HUES64 (cell line): ENCODE measurements around the gene FHIT.

ENCODE experiments used
- H3K27ac ChIP-seq: 2 replicates; pipeline ENCODE4 v1.7.0; 2013; ENCODE audit warnings: low read depth, low read length, inconsistent platforms
- H3K27me3 ChIP-seq: 2 replicates; pipeline ENCODE4 v1.6.1; 2013; ENCODE audit warnings: mild to moderate bottlenecking, low read length; ENCODE audit not compliant: insufficient read depth
- H3K36me3 ChIP-seq: 2 replicates; pipeline ENCODE4 v1.6.1; 2013; ENCODE audit warnings: mild to moderate bottlenecking, low read length; ENCODE audit not compliant: insufficient read depth
- H3K4me1 ChIP-seq: 2 replicates; pipeline ENCODE4 v1.6.1; 2013; ENCODE audit warnings: mild to moderate bottlenecking, low read length, moderate library complexity; ENCODE audit not compliant: insufficient read depth
- H3K4me3 ChIP-seq: 2 replicates; pipeline ENCODE4 v1.5.1; 2013; ENCODE audit warnings: mild to moderate bottlenecking, low read length, moderate library complexity
- H3K9ac ChIP-seq: 2 replicates; pipeline ENCODE4 v1.6.1; 2013; ENCODE audit warnings: mild to moderate bottlenecking, low read depth, low read length
- H3K9me3 ChIP-seq: 2 replicates; pipeline ENCODE4 v1.6.1; 2013; ENCODE audit warnings: low read depth, low read length; ENCODE audit not compliant: insufficient read depth
- WGBS: fragments of 150-250, 120-280 bp; methylation state at CpG from one replicate; pipeline ENCODE4 v1.1.7; 2013; ENCODE audit warnings: missing lambda C conversion rate; 5-methylcytosine and 5-hydroxymethylcytosine counted together

The FHIT gene

GRCh38 chr3:59758672-59759071 lies 1492.6 kb downstream of the FHIT start:
- Histone ChIP-seq H3K27ac (no peak overlapping the region), H3K36me3 (no peaks in the 10 kb centered on the region), H3K27me3 (no peaks in the 10 kb centered on the region), H3K4me3 (no peak overlapping the region), H3K4me1 (peaks cover 25% of the 10 kb centered on the region), H3K9ac (no peak overlapping the region), H3K9me3 (no peaks in the 10 kb centered on the region)
- WGBS: 88% methylated on average over 1 of the region's 1 CpG

- Histone ChIP-seq H3K27me3 (peaks cover 6% of the 10 kb centered on the region), H3K36me3 (no peaks in the 10 kb centered on the region), H3K9ac (no peak overlapping the region), H3K27ac (no peak overlapping the region), H3K4me1 (peaks cover 27% of the 10 kb centered on the region), H3K9me3 (no peaks in the 10 kb centered on the region), H3K4me3 (no peak overlapping the region)
- WGBS: 90% methylated on average over 5 of the region's 5 CpGs
Observed at GRCh38 chr3:59756934-59757333, 1494.3 kb downstream of the FHIT start.

- 95% methylated on average over 4 of the region's 4 CpGs for WGBS
- H3K36me3 ChIP-seq: no peaks in the 10 kb centered on the region
- H3K9me3 ChIP-seq: no peaks in the 10 kb centered on the region
- peaks cover 22% of the 10 kb centered on the region for H3K27me3 ChIP-seq
- H3K4me1 ChIP-seq: peaks cover 28% of the 10 kb centered on the region
- H3K27ac ChIP-seq: no peak overlapping the region
- H3K4me3 ChIP-seq: no peak overlapping the region
- H3K9ac ChIP-seq: no peak overlapping the region
Observed at GRCh38 chr3:59754456-59755129, 1496.7 kb downstream of the FHIT start.

- Histone ChIP-seq H3K4me3 (no peak overlapping the region), H3K27ac (no peak overlapping the region), H3K4me1 (peaks cover 34% of the 10 kb centered on the region), H3K27me3 (peaks cover 24% of the 10 kb centered on the region), H3K36me3 (no peaks in the 10 kb centered on the region), H3K9me3 (no peaks in the 10 kb centered on the region), H3K9ac (no peak overlapping the region)
- whole genome bisulfite sequencing: 77% methylated on average over 7 of the region's 7 CpGs
Observed at GRCh38 chr3:59753808-59754450, 1497.3 kb downstream of the FHIT start.

GRCh38 chr3:59752925-59753324 lies 1498.3 kb downstream of the FHIT start:
- H3K9me3 ChIP-seq: no peaks in the 10 kb centered on the region
- H3K9ac ChIP-seq: no peak overlapping the region
- H3K4me1 ChIP-seq: peaks cover 32% of the 10 kb centered on the region
- H3K4me3 ChIP-seq: no peak overlapping the region
- H3K27me3 ChIP-seq: peaks cover 24% of the 10 kb centered on the region
- no peak overlapping the region for H3K27ac ChIP-seq
- no peaks in the 10 kb centered on the region for H3K36me3 ChIP-seq

GRCh38 chr3:59751606-59752005 lies 1499.6 kb downstream of the FHIT start:
- H3K27ac ChIP-seq: no peak overlapping the region
- H3K9ac ChIP-seq: no peak overlapping the region
- 77% methylated on average over 4 of the region's 4 CpGs for WGBS
- no peaks in the 10 kb centered on the region for H3K9me3 ChIP-seq
- no peak overlapping the region for H3K4me3 ChIP-seq
- H3K36me3 ChIP-seq: no peaks in the 10 kb centered on the region
- H3K4me1 ChIP-seq: peaks cover 31% of the 10 kb centered on the region
- peaks cover 24% of the 10 kb centered on the region for H3K27me3 ChIP-seq

GRCh38 chr3:59750391-59750790 lies 1500.9 kb downstream of the FHIT start:
- no peaks in the 10 kb centered on the region for H3K9me3 ChIP-seq
- H3K4me1 ChIP-seq: peaks cover 31% of the 10 kb centered on the region
- H3K9ac ChIP-seq: no peak overlapping the region
- no peak overlapping the region for H3K4me3 ChIP-seq
- 86% methylated on average over 1 of the region's 1 CpG for WGBS
- H3K36me3 ChIP-seq: no peaks in the 10 kb centered on the region
- H3K27me3 ChIP-seq: peaks cover 24% of the 10 kb centered on the region
- H3K27ac ChIP-seq: no peak overlapping the region

GRCh38 chr3:59749291-59749690 lies 1502.0 kb downstream of the FHIT start:
- H3K27me3 ChIP-seq: peaks cover 24% of the 10 kb centered on the region
- H3K4me1 ChIP-seq: peaks cover 25% of the 10 kb centered on the region
- 69% methylated on average over 6 of the region's 6 CpGs for WGBS
- no peak overlapping the region for H3K27ac ChIP-seq
- H3K36me3 ChIP-seq: no peaks in the 10 kb centered on the region
- H3K9ac ChIP-seq: no peak overlapping the region
- H3K9me3 ChIP-seq: no peaks in the 10 kb centered on the region
- H3K4me3 ChIP-seq: no peak overlapping the region

GRCh38 chr3:59746585-59746984 lies 1504.7 kb downstream of the FHIT start:
- Histone ChIP-seq H3K27ac (no peak overlapping the region), H3K4me3 (no peak overlapping the region), H3K36me3 (no peaks in the 10 kb centered on the region), H3K4me1 (peaks cover 18% of the 10 kb centered on the region; the same call in 1 of the 2 replicates), H3K9me3 (no peaks in the 10 kb centered on the region), H3K27me3 (peaks cover 14% of the 10 kb centered on the region; the same call in 1 of the 2 replicates), H3K9ac (no peak overlapping the region)
- 94% methylated on average over 3 of the region's 3 CpGs for WGBS

- no peak overlapping the region for H3K27ac ChIP-seq
- 94% methylated on average over 3 of the region's 3 CpGs for WGBS
- no peaks in the 10 kb centered on the region for H3K4me1 ChIP-seq
Observed at GRCh38 chr3:59737241-59737640, 1514.0 kb downstream of the FHIT start.

GRCh38 chr3:59734061-59734460 lies 1517.2 kb downstream of the FHIT start:
- no peak overlapping the region for H3K9ac ChIP-seq
- 92% methylated on average over 4 of the region's 4 CpGs for WGBS
- H3K36me3 ChIP-seq: no peaks in the 10 kb centered on the region
- no peaks in the 10 kb centered on the region for H3K27me3 ChIP-seq
- H3K4me1 ChIP-seq: no peaks in the 10 kb centered on the region
- no peaks in the 10 kb centered on the region for H3K9me3 ChIP-seq
- H3K4me3 ChIP-seq: no peak overlapping the region
- no peak overlapping the region for H3K27ac ChIP-seq

More at GRCh38 chr3:59737241-59737640, 1514.0 kb downstream of the FHIT start:
- no peak overlapping the region for H3K9ac ChIP-seq
- H3K36me3 ChIP-seq: no peaks in the 10 kb centered on the region
- no peak overlapping the region for H3K4me3 ChIP-seq
- H3K27me3 ChIP-seq: no peaks in the 10 kb centered on the region
- H3K9me3 ChIP-seq: no peaks in the 10 kb centered on the region
